Mesodermal cell (in vitro differentiated cells): Measurements from ENCODE around the gene ZNF516.
"Not testable (repeated sequence)": the region's sequence is repeated elsewhere in the genome, so short reads cannot be mapped to it uniquely, and the experiment has no call there.

Experiments used
- H3K27ac ChIP-seq: 2 replicates; pipeline ENCODE4 v1.7.0; 2013; ENCODE audit warnings: mild to moderate bottlenecking, low read depth, low read length, moderate library complexity; ENCODE audit not compliant: severe bottlenecking
- H3K36me3 ChIP-seq: 2 replicates; pipeline ENCODE4 v1.7.1; 2013; ENCODE audit warnings: mild to moderate bottlenecking, low read length, moderate library complexity; ENCODE audit not compliant: control insufficient read depth, insufficient read depth
- H3K4me1 ChIP-seq: one replicate; pipeline ENCODE4 v1.7.1; 2013; ENCODE audit warnings: mild to moderate bottlenecking, low read length; ENCODE audit not compliant: insufficient read depth, control insufficient read depth, poor library complexity, severe bottlenecking
- H3K4me3 ChIP-seq: 2 replicates; pipeline ENCODE4 v1.7.0; 2013; ENCODE audit warnings: low read length, control low read depth, mild to moderate bottlenecking; ENCODE audit not compliant: insufficient read depth, poor library complexity, severe bottlenecking; ENCODE audit errors: extremely low read depth
- H3K9me3 ChIP-seq: 2 replicates; pipeline ENCODE4 v1.7.1; 2013; ENCODE audit warnings: mild to moderate bottlenecking, low read length, moderate library complexity; ENCODE audit not compliant: control insufficient read depth
- WGBS, 2 experiments: methylation state at CpG; one replicate each; pipeline ENCODE4 v1.1.5; 2013; ENCODE audit warnings: missing lambda C conversion rate in 2 of 2; ENCODE audit not compliant: insufficient coverage in 2 of 2; 5-methylcytosine and 5-hydroxymethylcytosine counted together

The ZNF516 gene

GRCh38 chr18:76479351-76480238 is 15.4 kb downstream of the ZNF516 start:
- no peak overlapping the region for H3K27ac ChIP-seq
- peaks cover 20% of the 10 kb centered on the region for H3K4me1 ChIP-seq
- H3K36me3 ChIP-seq = peaks cover 53% of the 10 kb centered on the region
- WGBS, 2 experiments = 90 to 97% methylated on average over 6 to 10 of the region's 13 CpGs
- no peak overlapping the region for H3K4me3 ChIP-seq
- H3K9me3 ChIP-seq = no peaks in the 10 kb centered on the region

- H3K4me1 ChIP-seq = peaks cover 20% of the 10 kb centered on the region
- H3K4me3 ChIP-seq = no peak overlapping the region
- peaks cover 33% of the 10 kb centered on the region for H3K36me3 ChIP-seq
- H3K9me3 ChIP-seq = no peaks in the 10 kb centered on the region
- WGBS, 2 experiments = 95 to 97% methylated on average over 13 to 16 of the region's 16 CpGs
- H3K27ac ChIP-seq = peak overlapping the region; percentile 50
Measured at GRCh38 chr18:76476665-76477561, 18.1 kb downstream of the ZNF516 start.

GRCh38 chr18:76475450-76476194 is 19.4 kb downstream of the ZNF516 start:
- no peak overlapping the region for H3K4me3 ChIP-seq
- H3K9me3 ChIP-seq = no peaks in the 10 kb centered on the region
- peaks cover 20% of the 10 kb centered on the region for H3K4me1 ChIP-seq
- peaks cover 30% of the 10 kb centered on the region for H3K36me3 ChIP-seq
- WGBS, 2 experiments = 85 to 97% methylated on average over 5 to 6 of the region's 12 CpGs
- H3K27ac ChIP-seq = no peak overlapping the region

- H3K4me1 ChIP-seq = peaks cover 20% of the 10 kb centered on the region
- H3K36me3 ChIP-seq = peaks cover 32% of the 10 kb centered on the region
- no CpG with 5 or more reads among the region's 1 CpG for WGBS, 2 experiments
- H3K27ac ChIP-seq = no peak overlapping the region
- H3K9me3 ChIP-seq = no peaks in the 10 kb centered on the region
- H3K4me3 ChIP-seq = no peak overlapping the region
Measured at GRCh38 chr18:76474824-76475223, 20.2 kb downstream of the ZNF516 start.

- not testable (repeated sequence) for H3K27ac ChIP-seq, H3K9me3 ChIP-seq, H3K4me3 ChIP-seq
- H3K36me3 ChIP-seq = peaks cover 32% of the 10 kb centered on the region
- 94 to 98% methylated on average over 6 to 9 of the region's 9 CpGs for WGBS, 2 experiments
- peaks cover 20% of the 10 kb centered on the region for H3K4me1 ChIP-seq
Measured at GRCh38 chr18:76473521-76473920, 21.5 kb downstream of the ZNF516 start.

- no peak overlapping the region for H3K27ac ChIP-seq
- no peaks in the 10 kb centered on the region for H3K9me3 ChIP-seq
- no CpG with 5 or more reads among the region's 3 CpGs for WGBS, 2 experiments
- H3K36me3 ChIP-seq = peaks cover 33% of the 10 kb centered on the region
- H3K4me1 ChIP-seq = peaks cover 19% of the 10 kb centered on the region
- no peak overlapping the region for H3K4me3 ChIP-seq
Measured at GRCh38 chr18:76472829-76473228, 22.2 kb downstream of the ZNF516 start.

GRCh38 chr18:76471593-76471992 is 23.4 kb downstream of the ZNF516 start:
- Histone ChIP-seq H3K9me3 (no peaks in the 10 kb centered on the region), H3K36me3 (peaks cover 35% of the 10 kb centered on the region), H3K27ac (no peak overlapping the region), H3K4me1 (peaks cover 13% of the 10 kb centered on the region), H3K4me3 (no peak overlapping the region)
- WGBS, 2 experiments = 90 to 92% methylated on average over 12 of the region's 12 CpGs

GRCh38 chr18:76468345-76469304 is 26.4 kb downstream of the ZNF516 start:
- H3K4me3 ChIP-seq = no peak overlapping the region
- H3K27ac ChIP-seq = no peak overlapping the region
- peaks cover 10% of the 10 kb centered on the region for H3K4me1 ChIP-seq
- H3K9me3 ChIP-seq = no peaks in the 10 kb centered on the region
- peaks cover 31% of the 10 kb centered on the region for H3K36me3 ChIP-seq
- WGBS, 2 experiments = 94 to 97% methylated on average over 7 to 15 of the region's 16 CpGs

GRCh38 chr18:76467371-76468190 is 27.5 kb downstream of the ZNF516 start:
- H3K4me3 ChIP-seq = no peak overlapping the region
- WGBS, 2 experiments = 76 to 91% methylated on average over 18 of the region's 19 CpGs
- H3K27ac ChIP-seq = peak overlapping the region; percentile 45
- no peaks in the 10 kb centered on the region for H3K9me3 ChIP-seq
- peaks cover 10% of the 10 kb centered on the region for H3K4me1 ChIP-seq
- peaks cover 41% of the 10 kb centered on the region for H3K36me3 ChIP-seq
